Left ventricle myocardium inferior (tissue), 1 donor: ENCODE results near the gene DKK1. TPM values are rescaled to one million over a fixed set of nuclear protein-coding genes. Genes with fewer than 3 reads are reported as not detected.
A peak's percentile ranks its signal among the peaks of the same experiment; 100 is the strongest.

Experiments used
- DNase-seq: peaks from one replicate; pipeline ENCODE4 v3.0.0-alpha.2; 2020
- H3K27ac ChIP-seq: fragments of 200-600 bp; replicated peaks from 2 replicates; pipeline ENCODE4 v1.8.0; 2021
- H3K27me3 ChIP-seq: fragments of 200-600 bp; 2 replicates; pipeline ENCODE4 v1.8.0; 2021; ENCODE audit warnings: low read depth
- H3K36me3 ChIP-seq: fragments of 200-600 bp; 2 replicates; pipeline ENCODE4 v1.8.0; 2021
- H3K4me1 ChIP-seq: fragments of 200-600 bp; 2 replicates; pipeline ENCODE4 v1.8.0; 2021
- H3K4me3 ChIP-seq: fragments of 200-600 bp; 2 replicates; pipeline ENCODE4 v1.8.0; 2021; ENCODE audit warnings: mild to moderate bottlenecking, moderate library complexity
- H3K9me3 ChIP-seq: fragments of 200-600 bp; replicated peaks from 2 replicates; pipeline ENCODE4 v1.8.0; 2021
- CTCF ChIP-seq: fragments of 200-600 bp; IDR thresholded peaks from 2 replicates; pipeline ENCODE4 v1.8.0; 2021; ENCODE audit warnings: antibody characterized with exemption, mild to moderate bottlenecking, borderline replicate concordance
- intact Hi-C: fragments of 100-400 bp; cut with micrococcal nuclease; formaldehyde crosslinking; loops from one replicate; pipeline ENCODE4 v1.11.0; 2022
- total RNA-seq: library from RNA; stranded (reverse); fragmentation: NEBNext Ultra II Directional; extraction: Animal tissue kit (Norgen Biotek cat#: 25700); gene quantifications from one replicate; pipeline ENCODE4 v1.2.1, GENCODE V29; 2021
- donor health status: DM: no; HTN: yes; CAD: no; lungs with severe emphysema.

DKK1 gene
- total RNA-seq, 1 donor from 2014 or later: not detected

- Histone ChIP-seq H3K36me3 (peaks cover 12% of the 10 kb centered on the region), H3K4me3 (no peak overlapping the region), H3K9me3 (no peaks in the 10 kb centered on the region), H3K27ac (no peak overlapping the region), H3K4me1 (peaks cover 6% of the 10 kb centered on the region), H3K27me3 (no peaks in the 10 kb centered on the region)
- no peak for DNase-seq
- no peak for TF ChIP-seq CTCF
- intact Hi-C loops: no loop called here
Measured at GRCh38 chr10:52284416-52285013, 29.6 kb upstream of the DKK1 start.

DNA sequence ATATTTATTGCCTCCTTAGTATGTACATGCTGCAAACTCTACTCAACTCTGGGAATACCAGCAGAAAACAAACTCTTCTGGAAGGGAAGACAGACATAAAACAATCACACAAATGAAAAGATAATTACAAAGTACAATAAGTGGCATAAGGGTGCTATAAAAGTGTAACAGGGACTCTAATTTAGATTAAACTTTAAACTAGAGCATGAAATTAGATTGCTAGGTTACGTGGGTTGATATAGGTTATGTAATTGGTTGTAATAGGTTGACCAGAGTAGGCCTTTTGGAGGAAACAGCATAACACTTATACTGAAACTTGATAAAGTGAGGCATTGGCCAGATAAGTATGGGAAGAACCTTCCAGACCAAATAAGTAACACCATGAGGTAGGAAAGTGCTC, 26.2 kb upstream of the DKK1 start:
- Histone ChIP-seq H3K4me3 (no peak overlapping the region), H3K36me3 (peaks cover 10% of the 10 kb centered on the region), H3K27me3 (no peaks in the 10 kb centered on the region), H3K4me1 (no peaks in the 10 kb centered on the region), H3K9me3 (no peaks in the 10 kb centered on the region), H3K27ac (no peak overlapping the region)
- no peak for TF ChIP-seq CTCF
- DNase-seq: no peak
- intact Hi-C loops: no loop called here

DNA sequence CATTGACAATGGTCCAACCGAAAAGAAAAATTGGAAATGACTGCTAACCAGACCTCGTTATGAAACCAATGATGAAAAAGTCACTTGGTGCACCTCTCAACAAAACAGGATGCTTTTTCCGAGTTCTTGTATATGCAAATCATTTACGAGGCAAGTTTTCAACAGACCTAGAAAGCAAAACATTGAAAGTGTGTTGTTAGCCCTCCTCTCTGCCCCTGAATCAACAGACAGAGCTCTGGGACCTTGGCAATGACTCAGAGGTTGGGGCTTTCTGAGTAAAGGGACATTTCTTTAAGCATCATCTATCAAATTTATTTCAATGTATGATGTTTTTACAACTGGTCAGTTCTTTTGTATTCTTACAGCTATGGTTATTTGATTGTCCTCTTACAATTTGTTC, 16.3 kb upstream of the DKK1 start:
- H3K27me3 ChIP-seq: no peaks in the 10 kb centered on the region
- no peak for TF ChIP-seq CTCF
- H3K27ac ChIP-seq: no peak overlapping the region
- H3K9me3 ChIP-seq: peaks cover 7% of the 10 kb centered on the region
- DNase-seq: no peak
- no peaks in the 10 kb centered on the region for H3K4me1 ChIP-seq
- H3K36me3 ChIP-seq: no peaks in the 10 kb centered on the region
- no peak overlapping the region for H3K4me3 ChIP-seq
- intact Hi-C loops: no loop called here

- no peaks in the 10 kb centered on the region for H3K27me3 ChIP-seq
- no peak for TF ChIP-seq CTCF
- no peak overlapping the region for H3K27ac ChIP-seq
- peaks cover 7% of the 10 kb centered on the region for H3K9me3 ChIP-seq
- intact Hi-C loops: no loop called here
- no peaks in the 10 kb centered on the region for H3K4me1 ChIP-seq
- no peak overlapping the region for H3K4me3 ChIP-seq
- no peaks in the 10 kb centered on the region for H3K36me3 ChIP-seq
- DNase-seq: no peak
Measured at GRCh38 chr10:52300599-52301277, 13.3 kb upstream of the DKK1 start.

DNA sequence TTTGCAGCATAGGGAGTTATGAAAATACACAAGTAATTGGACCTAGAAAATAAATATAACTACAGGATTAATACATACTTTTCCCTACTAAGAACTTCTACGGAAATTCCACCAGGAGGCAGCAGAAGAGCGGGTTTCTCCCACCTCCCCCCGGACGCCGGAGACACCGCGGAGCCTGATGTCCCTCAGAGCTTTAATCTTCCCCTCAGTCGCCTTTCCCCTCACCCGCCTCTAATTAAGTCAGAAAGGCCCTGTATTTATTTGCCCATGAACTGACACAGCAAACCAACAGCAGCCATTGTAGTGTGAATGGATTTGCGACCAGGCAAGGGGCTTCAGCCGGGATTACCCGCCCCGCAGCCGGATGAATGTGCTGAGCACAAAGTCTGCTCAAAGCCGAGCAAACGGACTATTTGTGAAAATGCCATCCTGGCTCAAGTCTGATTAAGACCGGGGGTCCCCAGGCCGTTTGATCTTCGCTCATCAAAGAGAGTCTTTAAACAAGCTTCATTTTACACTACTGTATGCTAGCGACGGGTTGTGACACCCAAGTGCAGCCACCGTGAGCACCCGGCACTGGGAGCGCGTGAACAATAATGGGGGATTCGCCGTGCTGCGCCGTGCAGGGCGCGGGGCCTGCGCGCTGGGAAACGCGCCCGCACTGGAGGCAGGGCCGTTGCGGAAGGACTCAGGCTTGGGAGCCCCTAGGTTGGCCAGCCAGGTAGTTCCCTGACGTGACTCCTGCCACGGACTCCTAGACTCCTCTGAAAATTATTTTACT, 5.6 kb upstream of the DKK1 start:
- peaks cover 29% of the 10 kb centered on the region for H3K27me3 ChIP-seq
- H3K27ac ChIP-seq: no peak overlapping the region

More for the DNA sequence above, 5.6 kb upstream of the DKK1 start:
- Histone ChIP-seq H3K4me3 (peak overlapping the region; percentile 66), H3K36me3 (no peaks in the 10 kb centered on the region), H3K4me1 (peaks cover 16% of the 10 kb centered on the region), H3K9me3 (no peaks in the 10 kb centered on the region)
- DNase-seq: peak; percentile 32
- peak; percentile 74 for TF ChIP-seq CTCF
- intact Hi-C loops: no loop called here
